ENCODE measurements around the gene NAV2. TPM values are rescaled to one million over a fixed set of nuclear protein-coding genes. Genes with fewer than 3 reads are reported as not detected.

The NAV2 gene
- total and polyA plus RNA-seq, 7 donors, result 1.2 to 62.6 (median 22.1) TPM

DNA sequence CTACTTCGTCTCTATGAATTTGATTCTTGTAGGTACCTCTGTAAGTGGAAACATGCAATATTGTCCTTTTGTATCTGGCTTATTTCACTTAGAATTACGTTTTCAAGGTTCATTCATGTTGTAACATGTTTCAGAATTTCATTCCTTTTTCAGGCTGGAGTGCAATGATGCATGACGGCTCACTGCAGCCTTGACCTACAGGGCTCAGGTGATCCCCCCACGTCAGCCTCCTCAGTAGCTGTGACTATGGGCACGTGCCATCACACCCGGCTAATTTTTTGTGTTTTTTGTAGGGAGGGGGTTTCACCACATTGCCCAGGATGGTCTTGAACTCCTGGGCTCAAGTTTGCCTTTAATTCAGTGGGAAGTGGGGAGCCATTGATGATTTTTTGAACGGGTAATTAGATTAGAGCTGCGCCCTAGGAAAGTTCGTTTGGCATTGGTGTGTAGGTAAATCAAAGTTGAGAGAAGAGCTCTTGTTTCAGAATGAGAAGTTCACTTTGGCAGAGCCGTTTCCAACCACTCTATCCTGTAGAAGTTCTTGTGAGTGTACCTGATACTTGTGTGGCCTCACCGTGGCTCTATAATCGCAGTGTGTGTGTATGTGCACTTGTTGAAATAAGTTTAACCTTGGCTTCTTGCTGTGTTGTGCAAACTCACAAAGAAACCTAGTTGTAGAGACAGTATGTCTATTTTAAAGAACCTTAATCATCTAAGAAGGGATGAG lies 115.9 kb downstream of the NAV2 start:
- Histone ChIP-seq H3K27me3 (no peaks in the 10 kb centered on the region), H3K9me3 (no peaks in the 10 kb centered on the region), H3K4me3 (no peak overlapping the region), H3K4me1 (peaks cover 0 to 57% (median 41%) of the 10 kb centered on the region in 4 donors), H3K36me3 (peaks cover 5 to 15% (median 9%) of the 10 kb centered on the region in 4 donors), H3K27ac (peak overlapping the region in 1 of 4 donors; percentile 33)
- DNase-seq, result no peak
- TF ChIP-seq POLR2AphosphoS5 (IDR thresholded peaks at IDR 0.05) (no peak), CTCF (IDR thresholded peaks at IDR 0.05) (no peak), POLR2A (IDR thresholded peaks at IDR 0.05) (no peak), EP300 (IDR thresholded peaks at IDR 0.05) (no peak)
- intact Hi-C loops (cut with DNase I), result no loop called here
- WGBS, 2 donors, result 69 to 87% methylated on average over 12 of the region's 12 CpGs

DNA sequence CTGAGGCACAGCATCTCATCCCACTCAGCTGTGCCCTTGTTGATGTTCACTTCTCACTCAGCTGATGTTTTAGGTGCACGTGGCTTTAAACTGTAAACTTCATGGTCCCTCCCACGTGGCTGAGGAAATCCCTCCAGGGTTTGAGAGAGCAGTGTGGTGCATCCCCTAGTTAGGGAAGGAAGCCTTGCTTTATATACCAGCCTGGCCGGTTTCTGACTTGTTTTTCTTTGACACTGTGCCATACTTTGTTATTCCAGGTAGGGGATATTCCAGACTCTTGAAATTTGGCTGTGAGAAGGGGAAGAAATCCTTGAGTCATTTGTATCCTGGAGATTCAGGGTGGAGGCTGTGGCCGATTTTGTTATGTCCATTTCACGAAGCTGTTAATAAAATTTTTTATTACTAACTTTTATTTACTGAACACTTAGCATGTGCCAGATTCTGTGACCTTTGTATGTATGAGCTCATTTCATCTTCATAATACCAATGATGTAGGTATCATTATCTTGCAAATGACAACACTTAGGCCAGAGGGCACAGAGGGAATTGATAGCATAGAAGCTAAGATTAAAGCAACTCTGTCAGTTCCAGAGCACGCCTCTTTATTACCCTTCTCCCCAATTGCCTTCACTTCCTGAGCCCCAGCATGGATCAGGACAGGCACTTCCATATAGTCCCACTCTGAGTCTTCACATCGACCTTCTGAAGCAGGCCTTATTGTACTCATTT lies 116.6 kb downstream of the NAV2 start:
- no peaks in the 10 kb centered on the region for H3K27me3 ChIP-seq
- H3K4me3 ChIP-seq, result no peak overlapping the region
- 9 to 36% methylated on average over 7 of the region's 7 CpGs for WGBS, 2 donors
- peak overlapping the region in 1 of 4 donors; percentile 33 for H3K27ac ChIP-seq
- DNase-seq, result no peak
- intact Hi-C loops (cut with DNase I), result no loop called here
- no peak for TF ChIP-seq EP300 (IDR thresholded peaks at IDR 0.05)
- no peak for TF ChIP-seq POLR2AphosphoS5 (IDR thresholded peaks at IDR 0.05)
- TF ChIP-seq POLR2A (IDR thresholded peaks at IDR 0.05), result no peak
- TF ChIP-seq CTCF (IDR thresholded peaks at IDR 0.05), result no peak
- no peaks in the 10 kb centered on the region for H3K9me3 ChIP-seq
- peaks cover 0 to 57% (median 41%) of the 10 kb centered on the region in 4 donors for H3K4me1 ChIP-seq
- peaks cover 5 to 22% (median 12%) of the 10 kb centered on the region in 4 donors for H3K36me3 ChIP-seq

GRCh38 chr11:19832086-19832750 lies 119.6 kb downstream of the NAV2 start:
- intact Hi-C loops (cut with DNase I), result no loop called here
- no peak overlapping the region for H3K4me3 ChIP-seq
- no peaks in the 10 kb centered on the region for H3K9me3 ChIP-seq
- TF ChIP-seq POLR2AphosphoS5 (IDR thresholded peaks at IDR 0.05) (no peak), EP300 (IDR thresholded peaks at IDR 0.05) (no peak), POLR2A (IDR thresholded peaks at IDR 0.05) (no peak), CTCF (IDR thresholded peaks at IDR 0.05) (no peak)
- DNase-seq, result no peak
- no peak overlapping the region for H3K27ac ChIP-seq
- peaks cover 0 to 37% (median 28%) of the 10 kb centered on the region in 4 donors for H3K4me1 ChIP-seq
- no peaks in the 10 kb centered on the region for H3K27me3 ChIP-seq
- peaks cover 11 to 40% (median 16%) of the 10 kb centered on the region in 4 donors for H3K36me3 ChIP-seq
- WGBS, 2 donors, result 91 to 94% methylated on average over 12 of the region's 12 CpGs

GRCh38 chr11:19832901-19833300 lies 120.3 kb downstream of the NAV2 start:
- Histone ChIP-seq H3K27ac (no peak overlapping the region), H3K9me3 (no peaks in the 10 kb centered on the region), H3K36me3 (peaks cover 11 to 40% (median 16%) of the 10 kb centered on the region in 4 donors), H3K4me3 (no peak overlapping the region), H3K4me1 (peaks cover 0 to 35% (median 23%) of the 10 kb centered on the region in 4 donors), H3K27me3 (no peaks in the 10 kb centered on the region)
- 86 to 90% methylated on average over 3 of the region's 3 CpGs for WGBS, 2 donors
- DNase-seq, result no peak
- TF ChIP-seq POLR2A (IDR thresholded peaks at IDR 0.05), result no peak
- TF ChIP-seq EP300 (IDR thresholded peaks at IDR 0.05), result no peak
- no peak for TF ChIP-seq POLR2AphosphoS5 (IDR thresholded peaks at IDR 0.05)
- TF ChIP-seq CTCF (IDR thresholded peaks at IDR 0.05), result no peak
- intact Hi-C loops (cut with DNase I), result no loop called here
